ENCODE data around the gene UQCC2. TPM values are rescaled to one million over a fixed set of nuclear protein-coding genes. Genes with fewer than 3 reads are reported as not detected.

The UQCC2 gene
- total and polyA plus RNA-seq, 7 experiments from 2014 or later = 15.7 to 79.8 (median 27.6) TPM

- no peaks in the 10 kb centered on the region for H3K9me3 ChIP-seq (ENCODE audit: control insufficient read depth in 2 of 3, low read length in 3 of 3)
- H3K27ac ChIP-seq (ENCODE audit: low read depth, low read length) = peak overlapping the region; percentile 62
- intact Hi-C loops (cut with micrococcal nuclease) = loop anchor here in 1 of 2 donors (1.0 to 5.0 kb wide), 3 partner anchors 33 to 77 kb away; partner anchors contain the start of gene ITPR3
- Mint-ChIP-seq H3K9me3 (no peaks in the 10 kb centered on the region), H3K4me3 (peak overlapping the region in 3 of 10 donors; percentile 26 to 49 (median 40)), H3K27ac (peak overlapping the region; percentile 80 to 93 (median 88)), H3K4me1 (peaks cover 3 to 19% (median 15%) of the 10 kb centered on the region in 7 donors), H3K27me3 (no peaks in the 10 kb centered on the region), H3K36me3 (peaks cover 3 to 39% (median 24%) of the 10 kb centered on the region in 5 donors)
- ChIA-PET CTCF (interaction anchor here (0.9 to 1.7 kb wide), 4 partner anchors 8 to 32 kb away, joined by 3 to 6 read pairs (median 4); no protein-coding TSS in a partner anchor), POLR2A (interaction anchor here (0.6 to 1.0 kb wide), 4 partner anchors 23 to 98 kb away, joined by 3 read pairs; no protein-coding TSS in a partner anchor)
- peaks cover 0 to 12% of the 10 kb centered on the region in 2 donors for H3K4me1 ChIP-seq (ENCODE audit: control insufficient read depth in 2 of 2, insufficient read depth in 2 of 2, low read length in 2 of 2)
- no peak overlapping the region for H3K4me3 ChIP-seq (ENCODE audit: low read length)
- peaks cover 8 to 98% (median 20%) of the 10 kb centered on the region in 3 experiments for H3K36me3 ChIP-seq (ENCODE audit: control insufficient read depth in 2 of 3, insufficient read depth in 3 of 3, low read length in 3 of 3)
- ATAC-seq (peak; percentile 91), DNase-seq (peak in 8 of 9 donors; percentile 37 to 80 (median 70))
- no peaks in the 10 kb centered on the region for H3K27me3 ChIP-seq (ENCODE audit: control insufficient read depth in 2 of 2, insufficient read depth in 2 of 2, low read length in 2 of 2)
These were observed 42.6 kb downstream of the UQCC2 start for GRCh38 chr6:33668914-33669313.

GRCh38 chr6:33668328-33668727, 43.2 kb downstream of the UQCC2 start:
- peak overlapping the region; percentile 62 for H3K27ac ChIP-seq (ENCODE audit: low read depth, low read length)
- no peaks in the 10 kb centered on the region for H3K9me3 ChIP-seq (ENCODE audit: control insufficient read depth in 2 of 3, low read length in 3 of 3)
- Mint-ChIP-seq H3K36me3 (peaks cover 3 to 37% (median 22%) of the 10 kb centered on the region in 5 donors), H3K27me3 (no peaks in the 10 kb centered on the region), H3K9me3 (no peaks in the 10 kb centered on the region), H3K4me3 (no peak overlapping the region), H3K27ac (peak overlapping the region; percentile 80 to 93 (median 88)), H3K4me1 (peaks cover 3 to 19% (median 15%) of the 10 kb centered on the region in 7 donors)
- ChIA-PET POLR2A (interaction anchor here (0.9 to 1.0 kb wide), 3 partner anchors 23 to 77 kb away, joined by 3 read pairs; no protein-coding TSS in a partner anchor), CTCF (interaction anchor here (1.1 to 1.7 kb wide), 3 partner anchors 15 to 32 kb away, joined by 3 to 6 read pairs (median 4); no protein-coding TSS in a partner anchor)
- peaks cover 4 to 98% (median 15%) of the 10 kb centered on the region in 3 experiments for H3K36me3 ChIP-seq (ENCODE audit: control insufficient read depth in 2 of 3, insufficient read depth in 3 of 3, low read length in 3 of 3)
- intact Hi-C loops (cut with micrococcal nuclease) = loop anchor here in 1 of 2 donors (5.0 kb wide), 1 partner anchor 34 kb away; no protein-coding TSS in a partner anchor
- no peaks in the 10 kb centered on the region for H3K27me3 ChIP-seq (ENCODE audit: control insufficient read depth in 2 of 2, insufficient read depth in 2 of 2, low read length in 2 of 2)
- ATAC-seq = no peak
- H3K4me3 ChIP-seq (ENCODE audit: low read length) = no peak overlapping the region
- H3K4me1 ChIP-seq (ENCODE audit: control insufficient read depth in 2 of 2, insufficient read depth in 2 of 2, low read length in 2 of 2) = peaks cover 0 to 12% of the 10 kb centered on the region in 2 donors
- no peak for DNase-seq

- no peak overlapping the region for H3K4me3 ChIP-seq (ENCODE audit: low read length)
- H3K36me3 ChIP-seq (ENCODE audit: control insufficient read depth in 2 of 3, insufficient read depth in 3 of 3, low read length in 3 of 3) = peaks cover 0 to 98% (median 15%) of the 10 kb centered on the region in 3 experiments
- H3K4me3 Mint-ChIP-seq = no peak overlapping the region
- no peak overlapping the region for H3K27ac ChIP-seq (ENCODE audit: low read depth, low read length)
- POLR2A ChIA-PET = no interaction called here
- no peaks in the 10 kb centered on the region for H3K27me3 Mint-ChIP-seq
- intact Hi-C loops (cut with micrococcal nuclease) = loop anchor here in 1 of 2 donors (5.0 kb wide), 1 partner anchor 35 kb away; no protein-coding TSS in a partner anchor
- no peaks in the 10 kb centered on the region for H3K9me3 Mint-ChIP-seq
- H3K27ac Mint-ChIP-seq = peak overlapping the region in 8 of 9 donors; percentile 49 to 93 (median 84)
- DNase-seq = no peak
- H3K4me1 Mint-ChIP-seq = peaks cover 3 to 19% (median 15%) of the 10 kb centered on the region in 7 donors
- ATAC-seq = no peak
- peaks cover 0 to 12% of the 10 kb centered on the region in 2 donors for H3K4me1 ChIP-seq (ENCODE audit: control insufficient read depth in 2 of 2, insufficient read depth in 2 of 2, low read length in 2 of 2)
- peaks cover 3 to 34% (median 20%) of the 10 kb centered on the region in 5 donors for H3K36me3 Mint-ChIP-seq
- CTCF ChIA-PET = interaction anchor here (1.2 kb wide), 1 partner anchor 33 kb away, joined by 5 read pairs; no protein-coding TSS in a partner anchor
- no peaks in the 10 kb centered on the region for H3K27me3 ChIP-seq (ENCODE audit: control insufficient read depth in 2 of 2, insufficient read depth in 2 of 2, low read length in 2 of 2)
- no peaks in the 10 kb centered on the region for H3K9me3 ChIP-seq (ENCODE audit: control insufficient read depth in 2 of 3, low read length in 3 of 3)
These were observed 43.7 kb downstream of the UQCC2 start for GRCh38 chr6:33667776-33668175.

- H3K4me1 Mint-ChIP-seq = peaks cover 3 to 19% (median 15%) of the 10 kb centered on the region in 7 donors
- ChIA-PET CTCF (interaction anchor here (1.2 to 1.9 kb wide), 2 partner anchors 28 to 33 kb away, joined by 5 to 6 read pairs; no protein-coding TSS in a partner anchor), POLR2A (no interaction called here)
- H3K9me3 Mint-ChIP-seq = no peaks in the 10 kb centered on the region
- no peak overlapping the region for H3K4me3 Mint-ChIP-seq
- intact Hi-C loops (cut with micrococcal nuclease) = loop anchor here in 1 of 2 donors (5.0 kb wide), 1 partner anchor 35 kb away; no protein-coding TSS in a partner anchor
- H3K36me3 Mint-ChIP-seq = peaks cover 3 to 34% (median 20%) of the 10 kb centered on the region in 5 donors
- peaks cover 0 to 98% (median 15%) of the 10 kb centered on the region in 3 experiments for H3K36me3 ChIP-seq (ENCODE audit: control insufficient read depth in 2 of 3, insufficient read depth in 3 of 3, low read length in 3 of 3)
- H3K27me3 ChIP-seq (ENCODE audit: control insufficient read depth in 2 of 2, insufficient read depth in 2 of 2, low read length in 2 of 2) = no peaks in the 10 kb centered on the region
- H3K27me3 Mint-ChIP-seq = no peaks in the 10 kb centered on the region
- no peak overlapping the region for H3K27ac ChIP-seq (ENCODE audit: low read depth, low read length)
- H3K9me3 ChIP-seq (ENCODE audit: control insufficient read depth in 2 of 3, low read length in 3 of 3) = no peaks in the 10 kb centered on the region
- H3K27ac Mint-ChIP-seq = no peak overlapping the region
- H3K4me3 ChIP-seq (ENCODE audit: low read length) = no peak overlapping the region
- peaks cover 0 to 12% of the 10 kb centered on the region in 2 donors for H3K4me1 ChIP-seq (ENCODE audit: control insufficient read depth in 2 of 2, insufficient read depth in 2 of 2, low read length in 2 of 2)
- no peak for DNase-seq
- no peak for ATAC-seq
These were observed 44.4 kb downstream of the UQCC2 start for GRCh38 chr6:33667072-33667471.

- H3K4me1 ChIP-seq (ENCODE audit: control insufficient read depth in 2 of 2, insufficient read depth in 2 of 2, low read length in 2 of 2) = peaks cover 0 to 12% of the 10 kb centered on the region in 2 donors
- ChIA-PET CTCF (interaction anchor here (1.1 to 1.9 kb wide), 2 partner anchors 29 to 45 kb away, joined by 3 to 6 read pairs; no protein-coding TSS in a partner anchor), POLR2A (interaction anchor here (0.9 kb wide), 1 partner anchor 9 kb away, joined by 3 read pairs; no protein-coding TSS in a partner anchor)
- no peaks in the 10 kb centered on the region for H3K27me3 ChIP-seq (ENCODE audit: control insufficient read depth in 2 of 2, insufficient read depth in 2 of 2, low read length in 2 of 2)
- ATAC-seq (no peak), DNase-seq (no peak)
- H3K36me3 Mint-ChIP-seq = peaks cover 3 to 29% (median 18%) of the 10 kb centered on the region in 5 donors
- H3K27ac Mint-ChIP-seq = no peak overlapping the region
- no peak overlapping the region for H3K27ac ChIP-seq (ENCODE audit: low read depth, low read length)
- intact Hi-C loops (cut with micrococcal nuclease) = loop anchor here in 1 of 2 donors (5.0 kb wide), 1 partner anchor 36 kb away; no protein-coding TSS in a partner anchor
- no peak overlapping the region for H3K4me3 ChIP-seq (ENCODE audit: low read length)
- no peak overlapping the region for H3K4me3 Mint-ChIP-seq
- peaks cover 0 to 92% (median 14%) of the 10 kb centered on the region in 3 experiments for H3K36me3 ChIP-seq (ENCODE audit: control insufficient read depth in 2 of 3, insufficient read depth in 3 of 3, low read length in 3 of 3)
- H3K9me3 ChIP-seq (ENCODE audit: control insufficient read depth in 2 of 3, low read length in 3 of 3) = no peaks in the 10 kb centered on the region
- no peaks in the 10 kb centered on the region for H3K27me3 Mint-ChIP-seq
- no peaks in the 10 kb centered on the region for H3K9me3 Mint-ChIP-seq
- H3K4me1 Mint-ChIP-seq = peaks cover 3 to 19% (median 15%) of the 10 kb centered on the region in 7 donors
These were observed 45.5 kb downstream of the UQCC2 start for GRCh38 chr6:33665957-33666356.

- no peak overlapping the region for H3K4me3 Mint-ChIP-seq
- POLR2A ChIA-PET = no interaction called here
- CTCF ChIA-PET = no interaction called here
- H3K4me1 Mint-ChIP-seq = peaks cover 3 to 19% (median 14%) of the 10 kb centered on the region in 7 donors
- H3K9me3 ChIP-seq (ENCODE audit: control insufficient read depth in 2 of 3, low read length in 3 of 3) = no peaks in the 10 kb centered on the region
- H3K36me3 Mint-ChIP-seq = peaks cover 3 to 33% (median 9%) of the 10 kb centered on the region in 5 donors
- H3K27ac Mint-ChIP-seq = no peak overlapping the region
- no peak overlapping the region for H3K27ac ChIP-seq (ENCODE audit: low read depth, low read length)
- H3K4me3 ChIP-seq (ENCODE audit: low read length) = no peak overlapping the region
- peaks cover 0 to 85% (median 11%) of the 10 kb centered on the region in 3 experiments for H3K36me3 ChIP-seq (ENCODE audit: control insufficient read depth in 2 of 3, insufficient read depth in 3 of 3, low read length in 3 of 3)
- H3K27me3 ChIP-seq (ENCODE audit: control insufficient read depth in 2 of 2, insufficient read depth in 2 of 2, low read length in 2 of 2) = no peaks in the 10 kb centered on the region
- intact Hi-C loops (cut with micrococcal nuclease) = loop anchor here in 1 of 2 donors (5.0 kb wide), 1 partner anchor 38 kb away; no protein-coding TSS in a partner anchor
- DNase-seq = no peak
- H3K9me3 Mint-ChIP-seq = no peaks in the 10 kb centered on the region
- no peaks in the 10 kb centered on the region for H3K27me3 Mint-ChIP-seq
- ATAC-seq = no peak
- H3K4me1 ChIP-seq (ENCODE audit: control insufficient read depth in 2 of 2, insufficient read depth in 2 of 2, low read length in 2 of 2) = peaks cover 0 to 12% of the 10 kb centered on the region in 2 donors
These were observed 46.9 kb downstream of the UQCC2 start for GRCh38 chr6:33664506-33665057.
